NCI-H2227 (cell line): ENCODE data around the gene ENTREP1.
"Not testable (repeated sequence)": the region's sequence is repeated elsewhere in the genome, so short reads cannot be mapped to it uniquely, and the experiment has no call there.

Experiments used
- DNase-seq: peaks from one replicate; lab custom pipeline; 2025; ENCODE audit not compliant: unreplicated experiment; lab: John Stamatoyannopoulos, UW

Gene ENTREP1

DNA sequence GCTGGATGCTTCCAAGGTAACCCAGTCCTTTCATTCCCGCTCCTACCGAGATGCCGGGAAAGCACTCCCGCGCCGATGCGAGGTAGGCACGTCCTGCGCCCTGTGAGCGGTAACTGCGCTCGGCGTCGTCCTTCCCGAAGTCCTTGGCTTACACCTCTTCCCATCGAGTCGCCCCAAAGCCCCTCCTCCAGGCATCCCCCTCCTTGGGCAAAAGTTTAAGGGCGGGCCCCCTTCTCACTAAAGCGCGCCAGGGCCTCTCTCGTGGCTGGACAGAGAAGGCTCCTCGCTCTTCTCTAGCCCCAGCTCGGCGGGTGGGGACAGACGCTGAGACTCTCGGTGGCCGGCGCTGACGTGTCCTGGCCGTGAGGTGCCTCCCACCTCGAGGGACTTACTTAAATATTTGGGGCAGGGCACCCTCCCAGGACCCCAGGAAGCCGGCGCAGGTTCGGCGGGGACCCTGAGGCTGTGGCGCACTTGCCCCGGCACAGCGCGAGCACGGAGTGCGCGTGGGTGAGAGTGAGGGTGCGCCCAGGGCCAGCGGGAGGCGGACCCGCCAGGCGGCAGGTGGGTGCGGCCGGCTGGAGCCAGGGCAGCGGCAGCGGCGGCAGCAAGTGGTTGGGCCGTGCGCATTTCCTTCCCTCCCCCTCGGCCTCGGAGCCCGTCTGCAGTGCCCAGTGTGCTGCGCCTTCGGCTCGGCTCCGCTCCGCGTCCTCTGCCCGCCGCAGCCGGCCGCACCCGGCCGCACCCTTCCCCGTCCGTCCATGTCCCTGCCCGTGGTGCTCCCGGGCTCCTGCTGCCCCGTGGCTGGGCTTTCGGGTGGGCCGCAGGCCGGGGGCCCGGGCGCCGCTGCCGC is at the start of gene ENTREP1:
Gene ENTREP1, plus strand, starts transcription at position 667 of the 853 bp plus-strand sequence. Its CDS starts 95 bp downstream, at position 762.
- DNase-seq = peak; percentile 16

DNA sequence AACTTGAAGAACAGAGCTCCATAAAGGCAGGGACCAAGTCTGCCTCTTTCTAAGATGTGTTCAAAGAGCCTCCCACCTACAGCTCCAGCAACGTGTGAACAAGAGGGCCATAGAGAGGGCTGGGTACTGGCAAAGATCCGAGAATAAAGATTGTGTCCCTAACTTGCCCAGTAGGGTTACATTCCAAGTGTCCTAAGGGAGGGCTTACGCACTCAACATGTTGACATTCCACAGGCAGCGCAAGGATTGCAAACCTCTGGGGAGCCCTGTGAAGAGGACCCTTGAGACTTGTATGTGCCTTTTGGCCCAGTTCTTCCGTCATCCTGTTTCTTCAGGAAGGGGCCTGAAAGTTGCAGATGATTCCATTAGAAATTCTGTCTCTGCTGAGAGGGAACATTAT is 48.2 kb upstream of the ENTREP1 start:
- DNase-seq = no peak

- DNase-seq = no peak
Observed at GRCh38 chr9:69279084-69279731, 45.8 kb upstream of the ENTREP1 start.

GRCh38 chr9:69279733-69280132 is 45.3 kb upstream of the ENTREP1 start:
- no peak for DNase-seq

GRCh38 chr9:69283003-69283402 is 42.0 kb upstream of the ENTREP1 start:
- DNase-seq = no peak

DNA sequence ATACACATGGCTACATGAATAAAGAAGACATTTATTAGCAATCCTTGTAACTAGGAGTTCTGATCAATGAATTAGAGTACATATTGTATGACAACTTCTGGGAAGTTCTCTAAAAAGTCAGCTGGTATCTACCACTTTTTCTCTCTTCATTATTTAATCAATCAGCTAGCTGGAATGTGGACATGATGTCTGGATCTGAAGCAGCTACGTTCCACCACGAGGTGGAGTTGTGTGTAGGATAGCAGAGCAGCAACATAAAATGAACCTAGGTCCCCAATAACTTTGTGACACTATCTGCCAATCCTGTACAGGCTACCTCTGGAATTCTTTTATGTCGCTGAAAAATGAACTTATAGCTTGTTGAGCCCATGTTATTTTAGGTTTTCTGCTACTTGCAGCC is 32.9 kb upstream of the ENTREP1 start:
- DNase-seq = no peak

DNA sequence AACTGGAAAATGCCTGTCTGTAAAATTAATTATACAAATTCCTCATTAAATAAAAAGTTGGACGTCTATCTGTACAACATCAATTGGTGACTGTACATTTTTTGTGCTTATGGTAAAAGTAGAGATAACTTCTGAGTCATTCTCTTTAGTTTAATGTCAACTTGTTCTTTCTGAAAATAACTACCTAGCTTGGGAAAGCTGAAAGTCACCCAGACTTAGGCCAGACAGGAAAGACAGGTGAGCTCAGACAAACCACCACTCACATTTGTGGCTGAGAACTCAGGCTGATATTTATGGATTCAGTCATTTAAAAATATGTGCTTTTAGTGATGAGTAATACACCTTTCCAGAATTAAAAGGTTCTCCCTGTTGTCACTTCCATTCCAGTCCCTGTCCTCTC is 31.9 kb upstream of the ENTREP1 start:
- no peak for DNase-seq

- DNase-seq = no peak
Observed at GRCh38 chr9:69295872-69296552, 29.0 kb upstream of the ENTREP1 start.

- DNase-seq = no peak
Observed at GRCh38 chr9:69297300-69297980, 27.6 kb upstream of the ENTREP1 start.

- DNase-seq = no peak
Observed at GRCh38 chr9:69299315-69299714, 25.7 kb upstream of the ENTREP1 start.

DNA sequence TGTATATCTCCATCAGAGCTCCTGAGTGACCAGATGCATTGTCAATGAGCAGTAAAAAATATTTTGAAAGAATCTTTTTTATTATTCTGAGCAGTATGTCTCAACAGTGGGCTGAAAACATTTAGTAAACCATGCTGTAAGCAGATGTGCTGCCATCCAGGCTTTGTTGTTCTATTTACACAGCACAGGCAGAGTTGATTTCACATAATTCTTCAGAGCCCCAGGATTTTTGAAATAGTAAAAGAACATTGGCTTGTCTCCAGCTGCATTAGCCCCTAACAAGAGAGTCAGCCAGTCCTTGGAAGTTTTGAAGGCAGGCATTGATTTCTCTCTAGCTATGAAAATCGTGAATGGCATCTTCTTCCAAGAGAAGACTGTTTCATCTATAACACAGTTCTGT is 25.2 kb upstream of the ENTREP1 start:
- no peak for DNase-seq

GRCh38 chr9:69303331-69303730 is 21.7 kb upstream of the ENTREP1 start:
- no peak for DNase-seq

DNA sequence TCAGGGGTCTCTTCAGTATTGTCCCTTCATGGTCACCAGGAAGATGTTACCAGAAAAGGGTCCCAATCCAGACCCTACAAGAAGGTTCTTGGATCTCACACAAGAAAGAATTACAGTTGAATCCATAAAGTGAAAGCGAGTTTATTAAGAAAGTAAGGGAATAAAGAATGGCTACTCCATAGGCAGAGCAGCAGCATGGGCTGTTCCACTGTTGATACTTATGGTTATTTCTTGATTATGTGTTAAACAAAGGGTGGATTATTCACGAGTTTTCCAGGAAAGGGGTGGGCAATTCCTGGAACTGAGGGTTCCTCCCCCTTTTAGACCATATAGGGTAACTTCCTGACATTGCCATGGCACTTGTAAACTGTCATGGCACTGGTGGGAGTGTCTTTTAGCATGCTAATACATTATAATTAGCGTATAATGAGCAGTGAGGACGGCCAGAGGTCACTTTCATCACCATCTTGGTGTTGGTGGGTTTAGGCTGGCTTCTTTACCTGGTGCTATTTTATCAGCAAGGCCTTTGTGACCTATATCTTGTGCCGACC is 18.0 kb upstream of the ENTREP1 start:
- DNase-seq = not testable (repeated sequence)

DNA sequence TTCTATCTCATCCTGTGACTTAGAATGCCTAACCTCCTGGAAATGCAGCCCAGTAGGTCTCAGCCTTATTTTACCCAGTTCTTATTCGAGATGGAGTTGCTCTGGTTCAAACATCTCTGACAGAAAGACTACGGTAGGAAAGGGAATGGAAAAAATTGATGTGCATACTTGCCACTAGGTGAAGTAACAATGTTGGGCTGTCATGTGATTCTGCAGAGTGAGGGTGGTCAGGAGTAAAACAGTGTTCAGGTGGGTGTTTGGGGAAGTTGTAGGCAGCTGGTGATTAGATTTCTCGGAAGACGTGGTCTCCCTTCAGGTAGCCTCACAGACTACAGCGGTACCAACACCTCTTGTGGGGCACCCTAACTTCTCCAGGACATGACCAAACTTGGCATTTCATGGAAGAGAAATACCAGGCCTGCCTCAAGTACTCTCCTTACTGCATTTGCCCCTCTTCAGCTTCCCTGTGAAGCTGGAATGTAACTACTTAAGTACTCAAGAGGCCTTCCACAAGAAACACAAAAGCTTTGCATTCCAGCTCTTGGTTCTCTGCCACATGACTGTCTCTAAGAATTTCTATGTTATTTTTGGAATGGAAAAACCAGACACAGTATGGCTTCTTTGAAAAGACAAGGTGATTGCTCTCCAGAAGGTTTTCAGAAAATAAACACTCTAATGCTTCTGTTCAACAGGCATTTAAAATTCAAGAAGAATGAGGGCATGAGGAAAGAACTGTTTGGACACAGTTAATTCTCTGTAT is 17.4 kb upstream of the ENTREP1 start:
- DNase-seq = no peak

DNA sequence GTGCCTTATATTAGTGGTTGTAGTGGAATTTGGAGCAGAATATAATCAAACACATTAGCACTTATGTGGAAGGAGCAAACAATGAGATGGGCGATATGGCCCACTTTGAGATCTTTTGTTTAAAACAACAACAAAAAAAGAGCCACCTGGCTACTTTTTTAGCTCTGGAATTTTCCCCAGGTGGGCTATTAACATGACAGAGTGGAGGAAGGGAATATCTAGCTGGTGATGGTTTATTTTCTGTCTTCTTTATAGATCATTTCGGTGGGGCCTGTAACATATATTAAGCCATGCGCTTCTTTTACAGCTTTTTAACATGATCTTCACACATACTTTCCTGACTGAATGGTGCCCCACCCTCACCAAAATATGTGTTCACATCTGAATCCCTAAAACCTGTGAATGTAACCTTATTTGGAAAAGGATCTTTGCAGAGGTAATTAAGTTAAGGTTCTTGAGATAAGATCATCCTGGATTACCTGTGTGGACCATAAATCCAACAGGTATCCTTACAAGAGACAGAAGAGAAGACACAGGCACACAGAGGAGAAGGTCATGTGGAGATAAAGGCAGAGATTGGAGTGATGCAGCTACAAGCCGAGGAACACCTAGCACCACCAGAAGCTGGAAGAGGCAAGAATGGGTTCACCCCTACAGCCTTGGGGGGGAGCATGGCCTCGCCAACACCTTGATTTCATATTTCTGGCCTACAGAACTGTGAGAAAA is 16.6 kb upstream of the ENTREP1 start:
- no peak for DNase-seq

DNA sequence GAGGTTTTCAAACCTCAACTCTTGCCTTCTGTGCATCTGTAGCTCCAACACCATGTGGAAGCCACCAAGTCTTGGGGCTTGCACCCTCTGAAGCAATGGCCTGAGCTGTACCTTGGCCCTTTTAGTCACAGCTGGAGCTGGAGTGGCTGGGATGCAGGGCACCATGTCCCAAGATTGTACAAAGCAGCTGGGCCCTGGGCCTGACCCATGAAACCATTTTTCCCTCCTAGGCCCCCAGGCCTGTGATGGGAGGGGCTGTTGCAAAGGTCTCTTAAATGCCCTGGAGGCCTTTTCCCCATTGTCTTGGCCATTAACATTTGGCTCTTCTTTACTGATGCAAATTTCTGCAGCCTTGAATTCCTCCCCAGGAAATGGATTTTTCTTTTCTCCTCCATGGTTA is 11.8 kb upstream of the ENTREP1 start:
- no peak for DNase-seq

DNA sequence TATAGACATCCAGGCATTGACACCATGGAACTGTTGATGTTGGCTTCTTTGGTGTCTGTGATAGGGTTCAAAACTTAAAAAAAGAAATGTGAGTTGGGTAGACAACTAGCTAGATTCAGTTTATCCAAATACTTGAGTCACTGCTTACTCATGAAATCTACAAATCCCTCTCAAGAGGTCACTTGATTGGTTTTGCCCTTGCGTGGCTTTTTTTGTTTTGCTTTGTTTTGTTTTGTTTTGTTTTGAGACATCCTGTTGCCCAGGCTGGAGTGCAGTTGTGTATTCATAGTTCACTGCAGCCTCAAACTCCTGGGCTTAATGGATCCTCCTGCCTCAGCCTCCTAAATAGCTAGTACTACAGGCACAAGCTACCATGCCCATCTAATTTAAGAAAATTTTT is 10.5 kb upstream of the ENTREP1 start:
- DNase-seq = no peak

DNA sequence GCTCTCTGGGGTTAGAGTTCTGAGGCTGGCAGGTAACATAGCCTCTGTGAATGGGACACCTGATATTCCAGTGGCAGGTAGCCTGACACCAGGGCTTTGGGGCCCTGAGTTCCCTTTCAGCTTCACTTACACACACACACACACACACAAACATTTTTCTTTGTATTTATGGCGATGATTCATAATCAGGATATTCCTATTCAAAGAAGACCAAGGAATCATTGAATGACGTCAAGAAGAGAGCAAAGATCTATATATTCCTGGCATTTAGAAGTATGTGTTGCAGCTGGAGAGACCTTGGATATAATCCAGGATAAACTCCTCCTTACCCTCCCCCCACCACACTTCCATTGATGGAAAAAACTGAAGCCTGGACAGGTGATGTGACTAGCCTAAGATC is 7.9 kb upstream of the ENTREP1 start:
- no peak for DNase-seq

- no peak for DNase-seq
Observed at GRCh38 chr9:69317894-69318293, 7.1 kb upstream of the ENTREP1 start.
